RPMI8226 (cell line): Measurements from ENCODE around the gene KIF1B.
"Not testable (repeated sequence)": the region's sequence is repeated elsewhere in the genome, so short reads cannot be mapped to it uniquely, and the experiment has no call there.

Experiments used
- DNase-seq: peaks from one replicate; pipeline ENCODE4 v3.0.0-alpha.2; 2015

KIF1B gene

GRCh38 chr1:10386761-10387676 lies 176.6 kb downstream of the KIF1B start:
- no peak for DNase-seq

GRCh38 chr1:10387677-10388386 lies 177.5 kb downstream of the KIF1B start:
- peak; percentile 84 for DNase-seq

- DNase-seq, result no peak
Observed at GRCh38 chr1:10388387-10388715, 178.0 kb downstream of the KIF1B start.

DNA sequence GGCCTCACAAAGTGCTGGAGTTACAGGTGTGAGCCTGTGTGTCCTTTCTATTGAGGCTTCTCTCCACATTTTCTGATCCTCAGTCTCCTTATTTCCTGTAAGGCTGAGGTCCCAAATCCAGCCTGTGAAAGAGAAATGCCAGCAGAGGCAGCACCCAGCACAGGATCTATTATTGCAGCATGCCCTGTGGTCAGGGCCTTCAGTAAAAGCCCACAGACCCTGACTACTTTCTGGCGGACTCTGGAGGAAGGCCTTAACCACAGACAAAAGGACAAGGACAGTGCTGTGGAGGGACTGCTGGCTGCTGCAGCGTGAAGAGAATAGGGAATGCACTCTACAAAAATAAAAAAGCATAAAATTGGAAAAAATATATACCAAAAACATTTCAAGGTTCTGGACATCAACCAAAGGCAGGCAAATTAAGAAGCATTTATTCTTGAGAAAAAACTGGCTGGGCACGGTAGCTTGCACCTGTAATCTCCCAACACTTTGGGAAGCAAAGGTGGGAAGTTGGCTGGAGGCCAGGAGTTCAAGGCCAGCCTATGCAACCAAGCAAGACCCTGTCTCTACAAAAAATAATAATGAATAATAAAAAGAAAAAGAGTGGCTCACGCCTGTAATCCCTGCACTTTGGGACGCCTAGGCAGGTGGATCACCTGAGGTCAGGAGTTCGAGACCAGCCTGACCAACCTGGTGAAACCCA lies 179.1 kb downstream of the KIF1B start:
- DNase-seq, result no peak

DNA sequence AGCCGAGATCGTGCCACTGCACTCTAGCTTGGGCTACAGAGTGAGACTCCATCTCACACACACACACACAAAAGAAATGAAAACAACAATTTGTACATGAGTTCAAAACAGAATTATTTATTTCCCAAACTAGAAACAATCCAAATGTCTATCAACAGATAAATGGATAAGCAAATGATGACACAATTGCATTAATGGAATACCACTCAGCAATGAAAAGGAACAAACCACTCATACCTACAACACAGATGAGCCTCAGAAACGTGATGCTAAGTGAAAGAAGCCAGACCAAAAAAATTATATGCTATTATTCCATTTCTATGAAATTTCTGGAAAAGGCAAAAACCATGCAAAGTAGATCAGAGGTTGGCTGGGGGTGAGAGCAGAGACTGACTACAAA lies 186.5 kb downstream of the KIF1B start:
- no peak for DNase-seq

GRCh38 chr1:10398278-10398733 lies 187.9 kb downstream of the KIF1B start:
- no peak for DNase-seq

GRCh38 chr1:10398734-10399443 lies 188.5 kb downstream of the KIF1B start, which contains the start of gene PGD:
PGD (plus strand) TSS chr1:10399064; CDS start chr1:10399118, 54 bp downstream.
- peak; percentile 100 for DNase-seq

GRCh38 chr1:10399444-10399941 lies 189.1 kb downstream of the KIF1B start:
- no peak for DNase-seq

GRCh38 chr1:10400013-10400412 lies 189.6 kb downstream of the KIF1B start:
- no peak for DNase-seq

DNA sequence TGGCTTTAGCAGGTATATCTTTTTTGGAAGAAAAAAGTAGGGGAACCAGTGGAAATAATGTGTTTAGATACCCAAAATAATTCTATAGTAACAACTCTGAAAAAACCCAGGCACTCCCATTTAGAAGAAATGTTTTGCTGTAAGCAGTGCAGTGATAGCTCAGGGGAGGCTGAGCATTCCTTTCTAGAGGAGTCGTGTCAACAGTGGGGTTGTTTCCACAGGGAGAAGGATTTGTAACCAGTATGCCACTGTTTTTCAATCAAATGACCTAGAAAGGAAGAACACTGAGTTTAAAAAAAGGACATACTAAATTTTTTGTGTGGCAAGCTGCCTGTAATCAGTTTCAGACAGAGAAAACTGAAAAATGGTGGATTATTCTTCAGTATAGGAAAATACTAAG lies 190.9 kb downstream of the KIF1B start:
- no peak for DNase-seq

DNA sequence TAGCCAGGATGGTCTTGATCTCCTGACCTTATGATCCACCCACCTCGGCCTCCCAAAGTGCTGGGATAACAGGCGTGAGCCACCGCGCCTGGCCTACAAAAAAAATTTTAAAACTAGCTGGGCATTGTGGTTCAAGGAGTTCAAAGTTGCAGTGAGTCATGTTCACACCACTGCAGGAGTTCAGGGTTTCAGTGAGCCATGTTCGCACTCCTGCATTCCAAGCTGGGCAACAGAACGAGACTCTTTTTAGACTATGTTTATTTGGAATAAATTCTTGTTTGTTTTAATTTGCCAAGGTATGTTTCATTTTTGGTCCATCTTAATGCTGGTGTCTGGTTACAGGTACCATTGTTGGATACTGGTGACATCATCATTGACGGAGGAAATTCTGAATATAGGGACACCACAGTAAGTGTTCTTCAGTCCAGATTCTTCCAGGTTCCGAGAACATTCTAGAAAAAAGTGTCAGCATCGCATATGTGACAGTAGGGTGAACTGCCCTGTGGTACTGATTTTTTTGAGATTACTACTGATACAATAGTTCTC lies 192.4 kb downstream of the KIF1B start:
- DNase-seq, result no peak

DNA sequence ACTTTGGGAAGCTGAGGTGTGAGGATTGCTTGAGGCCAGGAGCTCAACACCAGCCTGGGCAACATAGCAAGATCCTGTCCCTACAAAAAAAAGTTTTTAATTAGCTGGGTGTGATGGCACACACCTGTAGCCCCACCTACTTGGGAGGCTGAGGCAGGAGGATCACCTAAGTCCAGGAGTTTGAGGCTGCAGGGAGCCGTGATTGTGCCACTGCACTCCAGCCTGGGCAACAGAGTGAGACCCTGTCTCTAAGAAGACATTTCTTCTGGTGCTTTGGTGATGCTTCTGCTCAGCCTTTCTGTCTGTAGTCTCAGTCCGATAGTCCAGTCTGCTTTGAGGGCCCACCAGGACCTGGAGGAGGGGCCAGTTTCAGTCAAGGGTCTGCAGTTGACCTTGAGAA lies 196.8 kb downstream of the KIF1B start:
- no peak for DNase-seq

GRCh38 chr1:10415211-10415930 lies 205.0 kb downstream of the KIF1B start:
- DNase-seq, result no peak

DNA sequence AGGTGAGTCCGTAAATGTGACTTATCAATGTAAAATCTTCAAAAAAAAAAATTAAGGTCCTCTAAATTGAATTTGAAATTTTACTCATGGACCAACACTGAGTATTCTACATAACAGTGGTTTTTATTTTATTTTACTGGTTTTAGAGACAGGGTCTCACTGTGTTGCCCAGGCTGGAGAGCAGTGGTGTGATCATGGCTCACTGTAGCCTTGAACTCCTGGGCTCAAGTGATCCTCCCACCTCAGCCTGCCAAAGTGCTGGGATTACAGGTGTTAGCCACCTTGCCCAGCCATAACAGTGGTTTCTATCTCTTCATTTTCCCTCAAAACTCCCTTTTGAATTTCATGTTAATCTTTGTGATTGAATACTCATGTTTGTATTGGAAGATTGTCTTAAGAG lies 205.6 kb downstream of the KIF1B start:
- DNase-seq, result not testable (repeated sequence)

GRCh38 chr1:10418741-10419140 lies 208.4 kb downstream of the KIF1B start:
- DNase-seq, result not testable (repeated sequence)

GRCh38 chr1:10419351-10419750 lies 209.0 kb downstream of the KIF1B start:
- no peak for DNase-seq

DNA sequence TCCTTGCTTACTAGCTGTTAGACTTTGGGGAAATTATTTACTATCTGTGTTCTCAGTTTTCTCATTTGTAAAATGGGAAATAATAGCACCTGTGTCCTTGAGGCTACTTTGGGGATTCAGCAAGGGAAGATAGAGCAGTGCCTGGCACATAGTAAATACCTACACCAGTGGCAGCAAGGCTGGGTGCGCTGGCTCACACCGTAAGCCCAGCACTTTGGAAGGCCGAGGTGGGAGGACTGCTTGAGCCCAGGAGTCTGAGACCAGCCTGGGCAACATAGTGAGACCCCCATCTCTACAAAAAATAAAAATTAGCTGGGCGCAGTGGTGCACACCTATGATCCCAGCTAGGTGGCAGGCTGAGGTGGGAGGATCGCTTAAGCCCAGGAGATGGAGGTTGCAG lies 211.3 kb downstream of the KIF1B start:
- no peak for DNase-seq

- no peak for DNase-seq
Observed at GRCh38 chr1:10424034-10424433, 213.7 kb downstream of the KIF1B start.

- no peak for DNase-seq
Observed at GRCh38 chr1:10424651-10425050, 214.3 kb downstream of the KIF1B start.

- DNase-seq, result not testable (repeated sequence)
Observed at GRCh38 chr1:10425826-10426534, 215.6 kb downstream of the KIF1B start.

DNA sequence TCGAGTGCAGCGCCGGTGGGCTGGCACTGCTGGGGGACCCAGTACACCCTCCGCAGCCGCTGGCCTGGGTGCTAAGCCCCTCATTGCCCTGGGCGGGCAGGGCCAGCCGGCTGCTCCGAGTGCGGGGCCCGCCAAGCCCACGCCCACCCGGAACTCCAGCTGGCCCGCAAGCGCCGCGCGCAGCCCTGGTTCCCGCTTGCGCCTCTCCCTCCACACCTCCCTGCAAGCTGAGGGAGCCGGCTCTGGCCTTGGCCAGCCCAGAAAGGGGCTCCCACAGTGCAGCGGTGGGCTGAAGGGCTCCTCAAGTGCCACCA lies 216.1 kb downstream of the KIF1B start:
- DNase-seq, result not testable (repeated sequence)
